Esophagus squamous epithelium (tissue), 5 donors: ENCODE results near the gene ROR2. TPM values are rescaled to one million over a fixed set of nuclear protein-coding genes. Genes with fewer than 3 reads are reported as not detected.

ENCODE experiments used
- DNase-seq: peaks from one replicate; lab custom pipeline; 2025; lab: John Stamatoyannopoulos, UW
- H3K27ac ChIP-seq, 4 donors: fragments of 200-600 bp; sonication (generic); one replicate each; pipeline ENCODE4 v1.5.1; 2016 to 2019; ENCODE audit warnings: mild to moderate bottlenecking in 1 of 4
- H3K27me3 ChIP-seq, 4 donors: fragments of 200-600 bp; sonication (generic); 1 replicate in 3 of 4; 2 replicates in 1 of 4; pipeline versions ENCODE4 v1.5.1 to v1.6.0; 2017 to 2021; ENCODE audit warnings: antibody characterized with exemption in 1 of 4
- H3K36me3 ChIP-seq, 3 donors: fragments of 200-600 bp; sonication (generic); one replicate each; pipeline ENCODE4 v1.5.1; 2016 to 2019
- H3K4me1 ChIP-seq, 3 donors: fragments of 200-600 bp; sonication (generic); one replicate each; pipeline ENCODE4 v1.5.1; 2017 to 2019
- H3K4me3 ChIP-seq, 4 donors: fragments of 200-600 bp; sonication (generic); 1 replicate in 3 of 4; 2 replicates in 1 of 4; pipeline ENCODE4 v1.5.1; 2016 to 2019; ENCODE audit warnings: mild to moderate bottlenecking in 2 of 4, moderate library complexity in 1 of 4
- H3K9me3 ChIP-seq, 3 donors: fragments of 200-600 bp; sonication (generic); one replicate each; pipeline ENCODE4 v1.5.1; 2016 to 2019
- CTCF ChIP-seq, 6 experiments: fragments of 450-650 bp in 4 of 6; fragments of 200-600 bp in 2 of 6; sonication (generic) in 2 of 6; IDR thresholded peaks; one replicate each; pipeline ENCODE4 v1.5.1; 2016 to 2019; ENCODE audit warnings: antibody characterized with exemption in 6 of 6, mild to moderate bottlenecking in 4 of 6, moderate library complexity in 4 of 6
- POLR2A ChIP-seq, 4 donors: fragments of 450-650 bp; IDR thresholded peaks; one replicate each; pipeline ENCODE4 v1.6.1; 2017; ENCODE audit warnings: antibody characterized with exemption in 4 of 4, mild to moderate bottlenecking in 4 of 4, moderate library complexity in 3 of 4
- WGBS, 2 donors: methylation state at CpG; one replicate each; pipeline ENCODE4 v1.1.5; 2018; 5-methylcytosine and 5-hydroxymethylcytosine counted together
- intact Hi-C: fragments of 100-400 bp; cut with DNase I; formaldehyde crosslinking; loops from one replicate; pipeline ENCODE4 v1.15.0; 2022
- total RNA-seq, 4 donors: library from RNA; depleted of rRNA; stranded (reverse); fragments of >200 nt; gene quantifications; one replicate each; pipeline ENCODE4 v1.1.0, GENCODE V29; 2016
- donor health status: DM: yes; HTN: yes; CAD: no.

Gene ROR2
- total RNA-seq, 4 donors from 2014 or later, result 0.68 to 12.6 (median 3.7) TPM

GRCh38 chr9:91663858-91664257 lies 286.2 kb downstream of the ROR2 start:
- TF ChIP-seq CTCF (IDR thresholded peaks at IDR 0.05), result no peak
- TF ChIP-seq POLR2A (IDR thresholded peaks at IDR 0.05), result no peak

GRCh38 chr9:91661451-91661850 lies 288.6 kb downstream of the ROR2 start:
- peaks cover 0 to 10% (median 0%) of the 10 kb centered on the region in 4 donors for H3K27me3 ChIP-seq
- intact Hi-C loops, result no loop called here
- no peak for TF ChIP-seq CTCF (IDR thresholded peaks at IDR 0.05)
- TF ChIP-seq POLR2A (IDR thresholded peaks at IDR 0.05), result no peak
- no peaks in the 10 kb centered on the region for H3K4me1 ChIP-seq
- no peaks in the 10 kb centered on the region for H3K9me3 ChIP-seq
- WGBS, 2 donors, result 78 to 93% methylated on average over 3 of the region's 3 CpGs
- DNase-seq, result no peak
- H3K27ac ChIP-seq, result no peak overlapping the region
- H3K4me3 ChIP-seq, result no peak overlapping the region
- H3K36me3 ChIP-seq, result no peaks in the 10 kb centered on the region

More at GRCh38 chr9:91663858-91664257, 286.2 kb downstream of the ROR2 start:
- no peak overlapping the region for H3K27ac ChIP-seq
- 58 to 77% methylated on average over 6 of the region's 6 CpGs for WGBS, 2 donors
- H3K9me3 ChIP-seq, result no peaks in the 10 kb centered on the region
- no peak for DNase-seq
- peaks cover 0 to 10% (median 0%) of the 10 kb centered on the region in 4 donors for H3K27me3 ChIP-seq
- H3K4me3 ChIP-seq, result no peak overlapping the region
- H3K4me1 ChIP-seq, result no peaks in the 10 kb centered on the region
- intact Hi-C loops, result no loop called here
- H3K36me3 ChIP-seq, result no peaks in the 10 kb centered on the region

GRCh38 chr9:91660521-91660920 lies 289.5 kb downstream of the ROR2 start:
- Histone ChIP-seq H3K27me3 (peaks cover 0 to 10% (median 0%) of the 10 kb centered on the region in 4 donors), H3K4me3 (no peak overlapping the region), H3K9me3 (no peaks in the 10 kb centered on the region), H3K27ac (no peak overlapping the region), H3K4me1 (no peaks in the 10 kb centered on the region), H3K36me3 (no peaks in the 10 kb centered on the region)
- WGBS, 2 donors, result 90 to 100% methylated on average over 1 of the region's 1 CpG
- intact Hi-C loops, result no loop called here
- no peak for DNase-seq
- TF ChIP-seq CTCF (IDR thresholded peaks at IDR 0.05), result no peak
- no peak for TF ChIP-seq POLR2A (IDR thresholded peaks at IDR 0.05)

- H3K4me3 ChIP-seq, result no peak overlapping the region
- 69 to 71% methylated on average over 6 of the region's 6 CpGs for WGBS, 2 donors
- intact Hi-C loops, result no loop called here
- H3K27me3 ChIP-seq, result peaks cover 0 to 10% (median 0%) of the 10 kb centered on the region in 4 donors
- H3K36me3 ChIP-seq, result no peaks in the 10 kb centered on the region
- H3K9me3 ChIP-seq, result no peaks in the 10 kb centered on the region
- H3K27ac ChIP-seq, result no peak overlapping the region
- no peak for DNase-seq
- H3K4me1 ChIP-seq, result no peaks in the 10 kb centered on the region
- TF ChIP-seq CTCF (IDR thresholded peaks at IDR 0.05) (peak in 3 of 6 experiments; percentile 12 to 34 (median 28)), POLR2A (IDR thresholded peaks at IDR 0.05) (no peak)
Measured at GRCh38 chr9:91659529-91660495, 290.2 kb downstream of the ROR2 start.

GRCh38 chr9:91658513-91659105 lies 291.4 kb downstream of the ROR2 start:
- TF ChIP-seq CTCF (IDR thresholded peaks at IDR 0.05) (no peak), POLR2A (IDR thresholded peaks at IDR 0.05) (no peak)
- H3K4me1 ChIP-seq, result no peaks in the 10 kb centered on the region
- WGBS, 2 donors, result 76 to 90% methylated on average over 8 to 9 of the region's 9 CpGs
- no peak overlapping the region for H3K4me3 ChIP-seq
- H3K27ac ChIP-seq, result no peak overlapping the region
- H3K9me3 ChIP-seq, result no peaks in the 10 kb centered on the region
- intact Hi-C loops, result no loop called here
- no peak for DNase-seq
- H3K27me3 ChIP-seq, result peaks cover 0 to 10% (median 0%) of the 10 kb centered on the region in 4 donors
- no peaks in the 10 kb centered on the region for H3K36me3 ChIP-seq
